Measurements from ENCODE around the gene TMEM170A.
"Not testable (repeated sequence)": the region's sequence is repeated elsewhere in the genome, so short reads cannot be mapped to it uniquely, and the experiment has no call there.

Gene TMEM170A

DNA sequence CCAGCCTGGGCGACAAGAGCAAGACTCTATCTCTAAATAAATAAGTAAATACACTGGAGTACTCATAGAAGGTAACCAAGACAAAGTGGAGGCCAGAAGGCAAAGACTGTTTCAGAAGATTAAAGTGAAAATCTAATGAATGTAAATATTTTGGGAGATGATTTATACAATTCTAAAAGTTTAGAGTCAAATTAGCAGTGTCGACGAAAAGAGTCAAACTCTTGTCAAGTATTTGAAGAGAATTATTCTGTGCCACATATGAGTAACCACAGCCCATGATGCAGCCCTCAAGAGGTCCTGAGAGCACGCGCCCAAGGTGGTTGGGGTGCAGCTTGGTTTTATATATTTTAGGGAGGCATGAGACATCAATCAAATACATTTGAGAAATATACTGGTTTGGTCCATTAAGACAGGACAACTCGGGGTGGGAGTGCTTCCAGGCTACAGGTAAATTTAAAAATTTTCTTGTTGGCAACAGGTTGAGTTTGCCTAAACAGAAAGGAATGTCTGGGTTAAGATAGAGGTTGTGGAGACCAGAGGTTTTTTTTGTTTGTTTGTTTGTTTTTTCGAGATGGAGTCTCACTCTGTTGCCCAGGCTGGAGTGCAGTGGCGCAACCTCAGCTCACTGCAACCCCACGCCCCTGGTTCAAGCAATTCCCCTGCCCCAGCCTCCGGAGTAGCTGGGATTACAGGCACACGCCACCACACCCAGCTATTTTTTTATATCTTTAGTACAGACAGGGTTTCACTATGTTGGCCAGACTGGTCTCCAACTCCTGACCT is 34.7 kb downstream of the TMEM170A start:
- Histone ChIP-seq H3K9me3 (ENCODE audit: insufficient read depth, low read length) (no peaks in the 10 kb centered on the region), H3K4me1 (ENCODE audit: low read length) (peaks cover 5% of the 10 kb centered on the region; the same call in 1 of the 2 replicates), H3K36me3 (replicated peaks; ENCODE audit: low read depth, low read length) (no peaks in the 10 kb centered on the region), H3K9ac (ENCODE audit: low read length) (no peak overlapping the region), H3K4me2 (ENCODE audit: low read length) (no peak overlapping the region), H3K79me2 (ENCODE audit: low read length) (peaks cover 36% of the 10 kb centered on the region), H3K4me3 (ENCODE audit: low read length) (no peak overlapping the region), H3K27ac (ENCODE audit: low read length) (no peak overlapping the region), H2AFZ (ENCODE audit: low read depth, low read length) (no peak overlapping the region), H4K20me1 (ENCODE audit: insufficient read depth, low read length) (0 out of 2 replicates have a peak, but pooled peaks cover 3% of the 10 kb centered on the region), H3K27me3 (ENCODE audit: low read depth, low read length) (no peaks in the 10 kb centered on the region)
- TF ChIP-seq EZH2phosphoT487 (IDR thresholded peaks at IDR 0.05; ENCODE audit: low read depth) = no peak
- TF ChIP-seq, protein P1, sequence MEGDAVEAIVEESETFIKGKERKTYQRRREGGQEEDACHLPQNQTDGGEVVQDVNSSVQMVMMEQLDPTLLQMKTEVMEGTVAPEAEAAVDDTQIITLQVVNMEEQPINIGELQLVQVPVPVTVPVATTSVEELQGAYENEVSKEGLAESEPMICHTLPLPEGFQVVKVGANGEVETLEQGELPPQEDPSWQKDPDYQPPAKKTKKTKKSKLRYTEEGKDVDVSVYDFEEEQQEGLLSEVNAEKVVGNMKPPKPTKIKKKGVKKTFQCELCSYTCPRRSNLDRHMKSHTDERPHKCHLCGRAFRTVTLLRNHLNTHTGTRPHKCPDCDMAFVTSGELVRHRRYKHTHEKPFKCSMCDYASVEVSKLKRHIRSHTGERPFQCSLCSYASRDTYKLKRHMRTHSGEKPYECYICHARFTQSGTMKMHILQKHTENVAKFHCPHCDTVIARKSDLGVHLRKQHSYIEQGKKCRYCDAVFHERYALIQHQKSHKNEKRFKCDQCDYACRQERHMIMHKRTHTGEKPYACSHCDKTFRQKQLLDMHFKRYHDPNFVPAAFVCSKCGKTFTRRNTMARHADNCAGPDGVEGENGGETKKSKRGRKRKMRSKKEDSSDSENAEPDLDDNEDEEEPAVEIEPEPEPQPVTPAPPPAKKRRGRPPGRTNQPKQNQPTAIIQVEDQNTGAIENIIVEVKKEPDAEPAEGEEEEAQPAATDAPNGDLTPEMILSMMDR (IDR thresholded peaks at IDR 0.05; ENCODE audit: low read depth, low read length) = no peak

DNA sequence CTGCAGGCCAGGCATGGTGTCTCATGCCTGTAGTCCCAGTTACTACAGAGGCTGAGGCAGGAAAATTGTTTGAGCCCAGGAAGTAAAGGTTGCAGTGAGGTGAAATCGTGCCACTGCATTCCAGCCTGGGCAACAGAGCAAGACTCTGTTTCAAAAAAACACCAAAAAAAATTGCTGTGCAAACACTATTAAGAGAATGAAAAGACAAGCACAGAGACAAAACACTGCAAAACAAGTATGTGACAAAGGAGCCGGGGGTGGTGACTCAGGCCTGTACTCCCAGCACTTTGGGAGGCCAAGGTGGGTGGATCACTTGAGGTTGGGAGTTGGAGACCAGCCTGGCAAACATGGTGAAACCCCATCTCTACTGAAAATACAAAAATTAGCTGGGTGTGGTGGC is 38.0 kb downstream of the TMEM170A start:
- H2AFZ ChIP-seq (ENCODE audit: low read depth, low read length); H3K9ac ChIP-seq (ENCODE audit: low read length); H3K27me3 ChIP-seq (ENCODE audit: low read depth, low read length); H3K27ac ChIP-seq (ENCODE audit: low read length); H3K9me3 ChIP-seq (ENCODE audit: insufficient read depth, low read length); H3K36me3 ChIP-seq (replicated peaks; ENCODE audit: low read depth, low read length); H3K4me2 ChIP-seq (ENCODE audit: low read length); H3K4me1 ChIP-seq (ENCODE audit: low read length); H3K4me3 ChIP-seq (ENCODE audit: low read length): not testable (repeated sequence)
- Histone ChIP-seq H4K20me1 (ENCODE audit: insufficient read depth, low read length) (peaks cover 11% of the 10 kb centered on the region), H3K79me2 (ENCODE audit: low read length) (peaks cover 42% of the 10 kb centered on the region)

- H3K27me3 ChIP-seq (ENCODE audit: low read depth, low read length); H3K4me2 ChIP-seq (ENCODE audit: low read length); H3K9me3 ChIP-seq (ENCODE audit: insufficient read depth, low read length); H3K36me3 ChIP-seq (replicated peaks; ENCODE audit: low read depth, low read length); H3K4me3 ChIP-seq (ENCODE audit: low read length); H3K4me1 ChIP-seq (ENCODE audit: low read length); H3K27ac ChIP-seq (ENCODE audit: low read length); H3K9ac ChIP-seq (ENCODE audit: low read length); H2AFZ ChIP-seq (ENCODE audit: low read depth, low read length): not testable (repeated sequence)
- Histone ChIP-seq H3K79me2 (ENCODE audit: low read length) (peaks cover 49% of the 10 kb centered on the region), H4K20me1 (ENCODE audit: insufficient read depth, low read length) (peaks cover 15% of the 10 kb centered on the region)
Measured at GRCh38 chr16:75424105-75424762, 40.3 kb downstream of the TMEM170A start.

DNA sequence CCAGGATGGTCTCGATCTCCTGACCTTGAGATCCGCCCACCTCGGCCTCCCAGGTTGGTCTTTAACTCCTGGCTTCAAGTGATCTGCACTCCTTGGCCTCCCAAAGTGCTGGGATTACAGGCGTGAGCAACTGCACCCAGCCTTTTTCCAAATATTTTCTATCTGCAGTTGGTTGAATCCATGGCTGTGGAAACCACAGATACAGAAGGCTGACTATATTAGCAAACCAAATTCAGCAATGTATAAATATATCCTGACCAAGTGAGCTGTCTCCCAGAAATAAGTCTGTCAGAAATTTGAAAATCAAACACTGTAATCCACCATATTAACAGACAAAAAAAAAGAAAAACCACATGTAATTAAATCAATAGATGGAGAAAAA is 40.8 kb downstream of the TMEM170A start:
- Histone ChIP-seq H3K27ac (ENCODE audit: low read length) (no peak overlapping the region), H3K4me3 (ENCODE audit: low read length) (no peak overlapping the region), H3K4me2 (ENCODE audit: low read length) (no peak overlapping the region), H3K9ac (ENCODE audit: low read length) (no peak overlapping the region), H3K9me3 (ENCODE audit: insufficient read depth, low read length) (no peaks in the 10 kb centered on the region), H3K4me1 (ENCODE audit: low read length) (no peaks in the 10 kb centered on the region), H4K20me1 (ENCODE audit: insufficient read depth, low read length) (peaks cover 15% of the 10 kb centered on the region), H2AFZ (ENCODE audit: low read depth, low read length) (no peak overlapping the region), H3K27me3 (ENCODE audit: low read depth, low read length) (no peaks in the 10 kb centered on the region), H3K79me2 (ENCODE audit: low read length) (peaks cover 50% of the 10 kb centered on the region), H3K36me3 (replicated peaks; ENCODE audit: low read depth, low read length) (no peaks in the 10 kb centered on the region)
- TF ChIP-seq, protein P1 (IDR thresholded peaks at IDR 0.05; ENCODE audit: low read depth, low read length) = no peak
- TF ChIP-seq EZH2phosphoT487 (IDR thresholded peaks at IDR 0.05; ENCODE audit: low read depth) = no peak

DNA sequence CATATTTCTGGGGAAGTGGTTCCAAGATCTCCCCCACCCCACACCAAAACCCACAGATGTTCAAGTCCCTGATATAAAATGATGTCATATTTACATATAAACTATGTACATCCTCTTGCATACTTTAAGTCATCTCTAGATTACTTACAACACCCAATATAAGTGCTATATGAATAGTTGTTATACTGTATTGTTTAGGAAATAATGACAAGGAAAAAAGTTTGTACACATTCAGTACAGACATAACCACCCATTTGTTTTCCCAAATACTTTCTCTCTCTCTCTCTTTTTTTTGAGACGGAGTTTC is 42.7 kb downstream of the TMEM170A start:
- Histone ChIP-seq H3K27me3 (ENCODE audit: low read depth, low read length) (no peaks in the 10 kb centered on the region), H3K36me3 (replicated peaks; ENCODE audit: low read depth, low read length) (no peaks in the 10 kb centered on the region), H4K20me1 (ENCODE audit: insufficient read depth, low read length) (peaks cover 19% of the 10 kb centered on the region), H3K9ac (ENCODE audit: low read length) (no peak overlapping the region), H3K4me3 (ENCODE audit: low read length) (no peak overlapping the region), H3K27ac (ENCODE audit: low read length) (no peak overlapping the region), H3K4me2 (ENCODE audit: low read length) (no peak overlapping the region), H3K4me1 (ENCODE audit: low read length) (no peaks in the 10 kb centered on the region), H3K9me3 (ENCODE audit: insufficient read depth, low read length) (no peaks in the 10 kb centered on the region), H2AFZ (ENCODE audit: low read depth, low read length) (no peak overlapping the region), H3K79me2 (ENCODE audit: low read length) (peaks cover 64% of the 10 kb centered on the region)
- TF ChIP-seq EZH2phosphoT487 (IDR thresholded peaks at IDR 0.05; ENCODE audit: low read depth) = no peak

Measured in OCI-LY3 (cell line).